22Rv1 (cell line): Measurements from ENCODE around the gene CCN6.

Experiments used
- ZFX ChIP-seq: fragments of 450-650 bp; IDR thresholded peaks from 2 replicates; pipeline ENCODE4 v1.6.1; 2017; ENCODE audit warnings: antibody characterized with exemption, borderline replicate concordance
- TF ChIP-seq, protein P1 (sequence below): fragments of 450-650 bp; IDR thresholded peaks from 2 replicates; pipeline ENCODE4 v1.5.1; 2017; ENCODE audit warnings: mild to moderate bottlenecking

DNA sequence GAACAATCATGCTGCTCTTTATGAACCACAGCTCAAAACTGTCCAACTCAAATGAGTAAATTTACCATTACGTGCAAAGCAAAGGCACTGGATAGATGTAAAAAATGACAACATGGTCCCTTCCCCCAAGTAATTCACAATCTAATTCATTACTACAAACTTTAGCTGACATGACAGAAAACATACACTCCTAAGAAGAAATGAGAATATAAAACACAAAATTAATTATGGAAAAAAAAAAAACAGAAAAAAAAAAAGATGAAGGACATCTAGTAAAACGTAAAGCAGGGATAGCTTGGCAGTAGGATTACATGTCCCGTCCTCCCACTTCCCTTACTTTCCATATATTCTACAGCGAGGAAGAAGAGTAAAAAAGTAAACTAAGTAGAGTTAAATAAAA is 27.7 kb downstream of the CCN6 start:
- TF ChIP-seq, protein P1, sequence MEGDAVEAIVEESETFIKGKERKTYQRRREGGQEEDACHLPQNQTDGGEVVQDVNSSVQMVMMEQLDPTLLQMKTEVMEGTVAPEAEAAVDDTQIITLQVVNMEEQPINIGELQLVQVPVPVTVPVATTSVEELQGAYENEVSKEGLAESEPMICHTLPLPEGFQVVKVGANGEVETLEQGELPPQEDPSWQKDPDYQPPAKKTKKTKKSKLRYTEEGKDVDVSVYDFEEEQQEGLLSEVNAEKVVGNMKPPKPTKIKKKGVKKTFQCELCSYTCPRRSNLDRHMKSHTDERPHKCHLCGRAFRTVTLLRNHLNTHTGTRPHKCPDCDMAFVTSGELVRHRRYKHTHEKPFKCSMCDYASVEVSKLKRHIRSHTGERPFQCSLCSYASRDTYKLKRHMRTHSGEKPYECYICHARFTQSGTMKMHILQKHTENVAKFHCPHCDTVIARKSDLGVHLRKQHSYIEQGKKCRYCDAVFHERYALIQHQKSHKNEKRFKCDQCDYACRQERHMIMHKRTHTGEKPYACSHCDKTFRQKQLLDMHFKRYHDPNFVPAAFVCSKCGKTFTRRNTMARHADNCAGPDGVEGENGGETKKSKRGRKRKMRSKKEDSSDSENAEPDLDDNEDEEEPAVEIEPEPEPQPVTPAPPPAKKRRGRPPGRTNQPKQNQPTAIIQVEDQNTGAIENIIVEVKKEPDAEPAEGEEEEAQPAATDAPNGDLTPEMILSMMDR, result no peak
- TF ChIP-seq ZFX, result no peak
